IPS-18a (cell line): Measurements from ENCODE around the gene ATP6V0C.
"Not testable (repeated sequence)": the region's sequence is repeated elsewhere in the genome, so short reads cannot be mapped to it uniquely, and the experiment has no call there.

Experiments used
- H3K27ac ChIP-seq: one replicate; pipeline ENCODE4 v1.5.1; 2013; ENCODE audit warnings: low read length
- H3K27me3 ChIP-seq: one replicate; pipeline ENCODE4 v1.6.1; 2013; ENCODE audit warnings: mild to moderate bottlenecking, low read length; ENCODE audit not compliant: control insufficient read depth, insufficient read depth
- H3K36me3 ChIP-seq: one replicate; pipeline ENCODE4 v1.6.1; 2013; ENCODE audit warnings: low read depth, low read length; ENCODE audit not compliant: control insufficient read depth
- H3K4me1 ChIP-seq: one replicate; pipeline ENCODE4 v1.6.1; 2013; ENCODE audit warnings: low read depth, low read length; ENCODE audit not compliant: control insufficient read depth
- H3K4me3 ChIP-seq: one replicate; pipeline ENCODE4 v1.5.1; 2013; ENCODE audit warnings: low read length
- H3K9ac ChIP-seq: one replicate; pipeline ENCODE4 v1.6.1; 2013; ENCODE audit warnings: mild to moderate bottlenecking, low read length, moderate library complexity
- H3K9me3 ChIP-seq: one replicate; pipeline ENCODE4 v1.6.1; 2013; ENCODE audit warnings: low read depth, low read length; ENCODE audit not compliant: control insufficient read depth

Gene ATP6V0C

GRCh38 chr16:2476741-2477140, 37.0 kb upstream of the ATP6V0C start:
- Histone ChIP-seq H3K36me3 (no peaks in the 10 kb centered on the region), H3K4me1 (no peaks in the 10 kb centered on the region), H3K27ac (no peak overlapping the region), H3K4me3 (no peak overlapping the region), H3K27me3 (peaks cover 43% of the 10 kb centered on the region), H3K9ac (no peak overlapping the region), H3K9me3 (no peaks in the 10 kb centered on the region)

GRCh38 chr16:2477327-2477726, 36.4 kb upstream of the ATP6V0C start:
- no peaks in the 10 kb centered on the region for H3K36me3 ChIP-seq
- no peak overlapping the region for H3K4me3 ChIP-seq
- H3K9ac ChIP-seq, result no peak overlapping the region
- no peaks in the 10 kb centered on the region for H3K9me3 ChIP-seq
- H3K27me3 ChIP-seq, result peaks cover 37% of the 10 kb centered on the region
- H3K27ac ChIP-seq, result no peak overlapping the region
- no peaks in the 10 kb centered on the region for H3K4me1 ChIP-seq

- H3K36me3 ChIP-seq, result no peaks in the 10 kb centered on the region
- H3K4me3 ChIP-seq, result no peak overlapping the region
- no peaks in the 10 kb centered on the region for H3K4me1 ChIP-seq
- no peaks in the 10 kb centered on the region for H3K9me3 ChIP-seq
- H3K27ac ChIP-seq, result no peak overlapping the region
- no peak overlapping the region for H3K9ac ChIP-seq
- H3K27me3 ChIP-seq, result peaks cover 28% of the 10 kb centered on the region
Observed at GRCh38 chr16:2478279-2478678, 35.5 kb upstream of the ATP6V0C start.

GRCh38 chr16:2479996-2480395, 33.8 kb upstream of the ATP6V0C start:
- H3K36me3 ChIP-seq, H3K9me3 ChIP-seq, H3K4me1 ChIP-seq, H3K4me3 ChIP-seq, H3K9ac ChIP-seq, H3K27ac ChIP-seq: not testable (repeated sequence)
- H3K27me3 ChIP-seq, result peaks cover 16% of the 10 kb centered on the region

- Histone ChIP-seq H3K36me3 (no peaks in the 10 kb centered on the region), H3K9me3 (no peaks in the 10 kb centered on the region), H3K9ac (no peak overlapping the region), H3K4me3 (no peak overlapping the region), H3K4me1 (no peaks in the 10 kb centered on the region), H3K27me3 (peaks cover 11% of the 10 kb centered on the region), H3K27ac (no peak overlapping the region)
Observed at GRCh38 chr16:2480948-2481347, 32.8 kb upstream of the ATP6V0C start.

- Histone ChIP-seq H3K9me3 (no peaks in the 10 kb centered on the region), H3K27ac (no peak overlapping the region), H3K27me3 (peaks cover 4% of the 10 kb centered on the region), H3K4me1 (no peaks in the 10 kb centered on the region), H3K36me3 (no peaks in the 10 kb centered on the region), H3K4me3 (no peak overlapping the region), H3K9ac (no peak overlapping the region)
Observed at GRCh38 chr16:2481676-2482075, 32.1 kb upstream of the ATP6V0C start.

GRCh38 chr16:2482249-2482648, 31.5 kb upstream of the ATP6V0C start:
- Histone ChIP-seq H3K36me3 (no peaks in the 10 kb centered on the region), H3K4me1 (no peaks in the 10 kb centered on the region), H3K9me3 (no peaks in the 10 kb centered on the region), H3K9ac (no peak overlapping the region), H3K27ac (no peak overlapping the region), H3K4me3 (no peak overlapping the region), H3K27me3 (no peaks in the 10 kb centered on the region)

- H3K27me3 ChIP-seq, result no peaks in the 10 kb centered on the region
- no peak overlapping the region for H3K9ac ChIP-seq
- no peak overlapping the region for H3K4me3 ChIP-seq
- H3K4me1 ChIP-seq, result no peaks in the 10 kb centered on the region
- no peak overlapping the region for H3K27ac ChIP-seq
- no peaks in the 10 kb centered on the region for H3K9me3 ChIP-seq
- no peaks in the 10 kb centered on the region for H3K36me3 ChIP-seq
Observed at GRCh38 chr16:2482708-2483534, 30.8 kb upstream of the ATP6V0C start.

GRCh38 chr16:2483939-2484897, 29.5 kb upstream of the ATP6V0C start:
- H3K9ac ChIP-seq, result no peak overlapping the region
- no peaks in the 10 kb centered on the region for H3K27me3 ChIP-seq
- no peaks in the 10 kb centered on the region for H3K36me3 ChIP-seq
- H3K4me3 ChIP-seq, result no peak overlapping the region
- no peak overlapping the region for H3K27ac ChIP-seq
- no peaks in the 10 kb centered on the region for H3K4me1 ChIP-seq
- H3K9me3 ChIP-seq, result no peaks in the 10 kb centered on the region

- Histone ChIP-seq H3K4me3 (no peak overlapping the region), H3K27me3 (no peaks in the 10 kb centered on the region), H3K27ac (no peak overlapping the region), H3K9ac (no peak overlapping the region), H3K9me3 (no peaks in the 10 kb centered on the region), H3K4me1 (no peaks in the 10 kb centered on the region), H3K36me3 (no peaks in the 10 kb centered on the region)
Observed at GRCh38 chr16:2484898-2485508, 28.7 kb upstream of the ATP6V0C start.

- Histone ChIP-seq H3K36me3 (no peaks in the 10 kb centered on the region), H3K27ac (no peak overlapping the region), H3K4me1 (no peaks in the 10 kb centered on the region), H3K9me3 (no peaks in the 10 kb centered on the region), H3K9ac (no peak overlapping the region), H3K4me3 (no peak overlapping the region), H3K27me3 (no peaks in the 10 kb centered on the region)
Observed at GRCh38 chr16:2485811-2486507, 27.8 kb upstream of the ATP6V0C start.
